Stomach (tissue), 4 donors: ENCODE measurements around the gene LSM3.

Experiments used
- CTCF ChIP-seq, 7 experiments: fragments of 450-650 bp in 4 of 7; fragments of 200-600 bp in 3 of 7; sonication (generic) in 3 of 7; IDR thresholded peaks; one replicate each; pipeline ENCODE4 v1.5.1; 2016 to 2019; ENCODE audit warnings: antibody characterized with exemption in 7 of 7, control low read depth in 2 of 7, mild to moderate bottlenecking in 1 of 7
- POLR2A ChIP-seq, 4 donors: fragments of 450-650 bp; IDR thresholded peaks; one replicate each; pipeline ENCODE4 v1.6.1; 2016; ENCODE audit warnings: antibody characterized with exemption in 4 of 4, control low read depth in 2 of 4, mild to moderate bottlenecking in 1 of 4, moderate library complexity in 1 of 4
- POLR2AphosphoS5 ChIP-seq, 3 donors: sonication (generic); formaldehyde crosslinking; IDR thresholded peaks; one replicate each; pipeline ENCODE4 v1.6.1; 2016; ENCODE audit warnings: antibody characterized with exemption in 3 of 3

DNA sequence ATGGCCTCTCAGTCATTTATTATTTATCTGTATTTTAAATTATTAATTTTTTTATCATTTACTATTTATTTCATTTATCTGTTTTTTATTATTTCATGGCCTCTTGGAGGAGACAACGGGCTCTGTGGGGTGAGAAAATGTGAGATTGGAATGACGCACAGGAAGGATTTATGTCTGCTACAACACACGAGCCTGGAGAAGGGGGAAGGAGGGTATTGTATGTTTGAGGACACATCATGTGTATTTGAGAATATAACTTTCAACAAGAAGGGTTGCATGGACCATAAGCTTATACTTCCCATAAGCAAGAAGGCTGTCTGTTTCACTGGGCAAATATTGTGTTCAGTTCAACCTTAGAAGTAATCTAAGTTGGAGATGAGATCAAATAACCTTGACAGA, 31.7 kb downstream of the LSM3 start:
- TF ChIP-seq POLR2A (IDR thresholded peaks at IDR 0.05) (no peak), CTCF (IDR thresholded peaks at IDR 0.05) (no peak), POLR2AphosphoS5 (IDR thresholded peaks at IDR 0.05) (no peak)
